SK-N-SH treated with all-trans-retinoic acid at 6 μM for 48 hours (cell line): ENCODE measurements around the gene KRTAP15-1.

ENCODE experiments used
- ATAC-seq: fragments of 200-7000 bp; cut with Tn5 transposase; 3 replicates; pipeline ENCODE4 v1.9.1; 2020; ENCODE audit warnings: mild to moderate bottlenecking, moderate library complexity
- ARNTL ChIP-seq: fragments of 450-650 bp; formaldehyde crosslinking; IDR thresholded peaks from 2 replicates; pipeline ENCODE4 v1.5.0; 2020; ENCODE audit warnings: low read depth, mild to moderate bottlenecking, moderate library complexity, borderline replicate concordance
- BACH2 ChIP-seq: fragments of 250-450 bp; sonication (Bioruptor Pico); IDR thresholded peaks from 2 replicates; pipeline ENCODE4 v1.9.0; 2021; ENCODE audit warnings: mild to moderate bottlenecking, borderline replicate concordance
- CSDC2 ChIP-seq: fragments of 250-450 bp; sonication (Bioruptor Pico); IDR thresholded peaks from 2 replicates; pipeline ENCODE4 v1.5.0; 2020; ENCODE audit warnings: mild to moderate bottlenecking, moderate library complexity
- ESRRG ChIP-seq: fragments of 250-450 bp; sonication (Bioruptor Pico); IDR thresholded peaks from 2 replicates; pipeline ENCODE4 v1.6.1; 2021; ENCODE audit warnings: mild to moderate bottlenecking
- GLIS3 ChIP-seq: fragments of 250-450 bp; sonication (Bioruptor Pico); IDR thresholded peaks from 2 replicates; pipeline ENCODE4 v1.5.0; 2020; ENCODE audit warnings: mild to moderate bottlenecking, moderate library complexity
- ISL1 ChIP-seq: fragments of 250-450 bp; sonication (Bioruptor Pico); IDR thresholded peaks from 2 replicates; pipeline ENCODE4 v2.1.2; 2022; ENCODE audit warnings: mild to moderate bottlenecking, moderate library complexity
- OSR1 ChIP-seq: fragments of 250-450 bp; sonication (Bioruptor Pico); IDR thresholded peaks from 2 replicates; pipeline ENCODE4 v1.8.0; 2022; ENCODE audit warnings: moderate library complexity, mild to moderate bottlenecking, inconsistent platforms
- PPARA ChIP-seq: fragments of 250-450 bp; sonication (Bioruptor Pico); IDR thresholded peaks from 2 replicates; pipeline ENCODE4 v1.5.0; 2020; ENCODE audit warnings: mild to moderate bottlenecking, borderline replicate concordance
- SNAI2 ChIP-seq: fragments of 250-450 bp; sonication (Bioruptor Pico); IDR thresholded peaks from 2 replicates; pipeline ENCODE4 v1.5.0; 2020; ENCODE audit warnings: mild to moderate bottlenecking, moderate library complexity
- TOX ChIP-seq: fragments of 250-450 bp; sonication (Bioruptor Pico); IDR thresholded peaks from 2 replicates; pipeline ENCODE4 v1.8.0; 2021; ENCODE audit warnings: mild to moderate bottlenecking, moderate library complexity, borderline replicate concordance
- ZC3H10 ChIP-seq: fragments of 250-450 bp; sonication (Bioruptor Pico); IDR thresholded peaks from 2 replicates; pipeline ENCODE4 v1.5.1; 2021; ENCODE audit warnings: mild to moderate bottlenecking, moderate library complexity
- ZFP3 ChIP-seq: fragments of 250-450 bp; sonication (Bioruptor Pico); IDR thresholded peaks from 2 replicates; pipeline ENCODE4 v1.5.0; 2020; ENCODE audit warnings: mild to moderate bottlenecking, moderate library complexity
- ZFP30 ChIP-seq: fragments of 450-650 bp; formaldehyde crosslinking; IDR thresholded peaks from 2 replicates; pipeline ENCODE4 v1.5.0; 2022; ENCODE audit warnings: mild to moderate bottlenecking, moderate library complexity
- ZNF70 ChIP-seq: fragments of 450-650 bp; formaldehyde crosslinking; IDR thresholded peaks from 2 replicates; pipeline ENCODE4 v1.5.0; 2020; ENCODE audit warnings: mild to moderate bottlenecking, moderate library complexity
- ZNF8 ChIP-seq: fragments of 450-650 bp; formaldehyde crosslinking; IDR thresholded peaks from 2 replicates; pipeline ENCODE4 v1.5.0; 2020; ENCODE audit warnings: mild to moderate bottlenecking, moderate library complexity
- TF ChIP-seq, protein P1 (sequence below): fragments of 250-450 bp; sonication (Bioruptor Pico); IDR thresholded peaks from 2 replicates; pipeline ENCODE4 v1.5.0; 2020; ENCODE audit warnings: mild to moderate bottlenecking, moderate library complexity
- TF ChIP-seq, protein P2 (sequence below): fragments of 250-450 bp; sonication (Bioruptor Pico); IDR thresholded peaks from 2 replicates; pipeline ENCODE4 v1.8.0; 2020; ENCODE audit warnings: mild to moderate bottlenecking, moderate library complexity, borderline replicate concordance
- TF ChIP-seq, protein P3 (sequence below): fragments of 250-450 bp; sonication (Bioruptor Pico); IDR thresholded peaks from 2 replicates; pipeline ENCODE4 v1.5.1; 2020; ENCODE audit warnings: low read depth, mild to moderate bottlenecking, moderate library complexity
- TF ChIP-seq, protein P4 (sequence below): fragments of 250-450 bp; sonication (Bioruptor Pico); IDR thresholded peaks from 2 replicates; pipeline ENCODE4 v1.8.0; 2021; ENCODE audit warnings: low read depth, mild to moderate bottlenecking, moderate library complexity, borderline replicate concordance
- TF ChIP-seq, protein P5 (sequence below): fragments of 250-450 bp; sonication (Bioruptor Pico); IDR thresholded peaks from 2 replicates; pipeline ENCODE4 v1.5.1; 2021; ENCODE audit warnings: mild to moderate bottlenecking, moderate library complexity

KRTAP15-1 gene

DNA sequence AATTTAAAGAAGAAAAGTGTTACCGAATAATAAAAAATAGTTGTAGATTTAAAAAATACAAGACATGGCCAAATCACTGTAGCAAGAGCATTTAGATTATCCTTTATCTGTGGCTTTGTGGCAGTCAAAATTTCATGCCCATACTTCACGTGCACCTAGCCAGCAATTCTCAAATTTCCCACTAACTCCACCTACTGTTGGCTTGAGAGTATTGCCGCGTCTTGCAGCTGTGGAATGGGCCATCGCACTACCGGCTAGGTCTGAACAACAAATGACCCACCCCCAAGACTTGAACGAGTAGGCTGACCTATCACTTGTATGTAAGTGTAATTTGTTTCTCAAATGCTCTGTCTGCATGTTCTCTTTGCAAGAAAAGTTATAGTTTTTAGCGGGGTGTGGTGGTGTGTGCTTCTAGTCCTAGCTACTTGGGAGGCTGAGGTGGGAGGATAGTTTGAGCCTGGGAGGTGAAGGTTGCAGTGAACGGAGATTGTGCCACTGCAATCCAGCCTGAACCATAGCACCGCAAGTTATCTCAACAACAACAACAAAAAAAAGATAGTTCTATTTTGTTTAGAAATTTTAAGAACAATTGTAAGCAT, 5.9 kb upstream of the KRTAP15-1 start:
- ATAC-seq, result peak; percentile 89
- no peak for TF ChIP-seq GLIS3 (CRISPR knock-in tag)
- TF ChIP-seq OSR1 (CRISPR knock-in tag), result no peak
- TF ChIP-seq ZNF70 (CRISPR knock-in tag), result no peak
- TF ChIP-seq ZNF8 (CRISPR knock-in tag), result no peak
- no peak for TF ChIP-seq ZFP3 (CRISPR knock-in tag)
- TF ChIP-seq ISL1 (CRISPR knock-in tag), result no peak
- TF ChIP-seq, protein P1, sequence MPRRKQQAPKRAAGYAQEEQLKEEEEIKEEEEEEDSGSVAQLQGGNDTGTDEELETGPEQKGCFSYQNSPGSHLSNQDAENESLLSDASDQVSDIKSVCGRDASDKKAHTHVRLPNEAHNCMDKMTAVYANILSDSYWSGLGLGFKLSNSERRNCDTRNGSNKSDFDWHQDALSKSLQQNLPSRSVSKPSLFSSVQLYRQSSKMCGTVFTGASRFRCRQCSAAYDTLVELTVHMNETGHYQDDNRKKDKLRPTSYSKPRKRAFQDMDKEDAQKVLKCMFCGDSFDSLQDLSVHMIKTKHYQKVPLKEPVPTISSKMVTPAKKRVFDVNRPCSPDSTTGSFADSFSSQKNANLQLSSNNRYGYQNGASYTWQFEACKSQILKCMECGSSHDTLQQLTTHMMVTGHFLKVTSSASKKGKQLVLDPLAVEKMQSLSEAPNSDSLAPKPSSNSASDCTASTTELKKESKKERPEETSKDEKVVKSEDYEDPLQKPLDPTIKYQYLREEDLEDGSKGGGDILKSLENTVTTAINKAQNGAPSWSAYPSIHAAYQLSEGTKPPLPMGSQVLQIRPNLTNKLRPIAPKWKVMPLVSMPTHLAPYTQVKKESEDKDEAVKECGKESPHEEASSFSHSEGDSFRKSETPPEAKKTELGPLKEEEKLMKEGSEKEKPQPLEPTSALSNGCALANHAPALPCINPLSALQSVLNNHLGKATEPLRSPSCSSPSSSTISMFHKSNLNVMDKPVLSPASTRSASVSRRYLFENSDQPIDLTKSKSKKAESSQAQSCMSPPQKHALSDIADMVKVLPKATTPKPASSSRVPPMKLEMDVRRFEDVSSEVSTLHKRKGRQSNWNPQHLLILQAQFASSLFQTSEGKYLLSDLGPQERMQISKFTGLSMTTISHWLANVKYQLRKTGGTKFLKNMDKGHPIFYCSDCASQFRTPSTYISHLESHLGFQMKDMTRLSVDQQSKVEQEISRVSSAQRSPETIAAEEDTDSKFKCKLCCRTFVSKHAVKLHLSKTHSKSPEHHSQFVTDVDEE, result no peak
- TF ChIP-seq, protein P2, sequence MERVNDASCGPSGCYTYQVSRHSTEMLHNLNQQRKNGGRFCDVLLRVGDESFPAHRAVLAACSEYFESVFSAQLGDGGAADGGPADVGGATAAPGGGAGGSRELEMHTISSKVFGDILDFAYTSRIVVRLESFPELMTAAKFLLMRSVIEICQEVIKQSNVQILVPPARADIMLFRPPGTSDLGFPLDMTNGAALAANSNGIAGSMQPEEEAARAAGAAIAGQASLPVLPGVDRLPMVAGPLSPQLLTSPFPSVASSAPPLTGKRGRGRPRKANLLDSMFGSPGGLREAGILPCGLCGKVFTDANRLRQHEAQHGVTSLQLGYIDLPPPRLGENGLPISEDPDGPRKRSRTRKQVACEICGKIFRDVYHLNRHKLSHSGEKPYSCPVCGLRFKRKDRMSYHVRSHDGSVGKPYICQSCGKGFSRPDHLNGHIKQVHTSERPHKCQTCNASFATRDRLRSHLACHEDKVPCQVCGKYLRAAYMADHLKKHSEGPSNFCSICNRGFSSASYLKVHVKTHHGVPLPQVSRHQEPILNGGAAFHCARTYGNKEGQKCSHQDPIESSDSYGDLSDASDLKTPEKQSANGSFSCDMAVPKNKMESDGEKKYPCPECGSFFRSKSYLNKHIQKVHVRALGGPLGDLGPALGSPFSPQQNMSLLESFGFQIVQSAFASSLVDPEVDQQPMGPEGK (CRISPR knock-in tag), result no peak
- no peak for TF ChIP-seq BACH2 (CRISPR knock-in tag)
- TF ChIP-seq, protein P3, sequence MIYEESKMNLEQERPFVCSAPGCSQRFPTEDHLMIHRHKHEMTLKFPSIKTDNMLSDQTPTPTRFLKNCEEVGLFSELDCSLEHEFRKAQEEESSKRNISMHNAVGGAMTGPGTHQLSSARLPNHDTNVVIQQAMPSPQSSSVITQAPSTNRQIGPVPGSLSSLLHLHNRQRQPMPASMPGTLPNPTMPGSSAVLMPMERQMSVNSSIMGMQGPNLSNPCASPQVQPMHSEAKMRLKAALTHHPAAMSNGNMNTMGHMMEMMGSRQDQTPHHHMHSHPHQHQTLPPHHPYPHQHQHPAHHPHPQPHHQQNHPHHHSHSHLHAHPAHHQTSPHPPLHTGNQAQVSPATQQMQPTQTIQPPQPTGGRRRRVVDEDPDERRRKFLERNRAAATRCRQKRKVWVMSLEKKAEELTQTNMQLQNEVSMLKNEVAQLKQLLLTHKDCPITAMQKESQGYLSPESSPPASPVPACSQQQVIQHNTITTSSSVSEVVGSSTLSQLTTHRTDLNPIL (CRISPR knock-in tag), result no peak
- no peak for TF ChIP-seq CSDC2 (CRISPR knock-in tag)
- TF ChIP-seq PPARA (CRISPR knock-in tag), result no peak
- TF ChIP-seq, protein P4, sequence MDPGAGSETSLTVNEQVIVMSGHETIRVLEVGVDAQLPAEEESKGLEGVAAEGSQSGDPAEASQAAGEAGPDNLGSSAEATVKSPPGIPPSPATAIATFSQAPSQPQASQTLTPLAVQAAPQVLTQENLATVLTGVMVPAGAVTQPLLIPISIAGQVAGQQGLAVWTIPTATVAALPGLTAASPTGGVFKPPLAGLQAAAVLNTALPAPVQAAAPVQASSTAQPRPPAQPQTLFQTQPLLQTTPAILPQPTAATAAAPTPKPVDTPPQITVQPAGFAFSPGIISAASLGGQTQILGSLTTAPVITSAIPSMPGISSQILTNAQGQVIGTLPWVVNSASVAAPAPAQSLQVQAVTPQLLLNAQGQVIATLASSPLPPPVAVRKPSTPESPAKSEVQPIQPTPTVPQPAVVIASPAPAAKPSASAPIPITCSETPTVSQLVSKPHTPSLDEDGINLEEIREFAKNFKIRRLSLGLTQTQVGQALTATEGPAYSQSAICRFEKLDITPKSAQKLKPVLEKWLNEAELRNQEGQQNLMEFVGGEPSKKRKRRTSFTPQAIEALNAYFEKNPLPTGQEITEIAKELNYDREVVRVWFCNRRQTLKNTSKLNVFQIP (CRISPR knock-in tag), result no peak
- no peak for TF ChIP-seq ZC3H10 (CRISPR knock-in tag)

DNA sequence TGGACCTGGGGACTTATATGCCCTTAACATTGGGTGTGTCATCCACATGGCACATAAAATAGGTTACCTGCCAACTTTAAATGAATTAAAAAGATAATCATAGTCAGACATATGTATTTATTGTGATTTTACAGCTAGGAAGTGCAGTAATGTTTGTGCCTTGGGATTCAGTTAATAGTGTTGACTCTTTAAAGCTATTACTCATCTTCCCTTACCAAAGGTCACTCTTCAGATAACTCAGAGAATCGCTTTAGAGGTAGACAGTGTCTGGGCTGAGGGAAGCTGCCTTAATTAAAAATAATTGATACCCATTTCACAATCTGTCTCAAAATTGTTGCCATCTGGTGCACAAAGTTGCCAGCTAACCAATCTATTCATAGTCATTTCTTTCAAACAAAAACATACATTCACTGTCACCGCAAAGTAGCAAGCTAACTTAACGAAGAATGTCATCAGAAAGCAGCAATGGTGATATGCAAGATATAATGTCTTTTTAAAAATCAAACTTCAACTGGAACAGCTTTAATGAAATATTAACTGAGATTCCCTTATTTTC, 3.0 kb upstream of the KRTAP15-1 start:
- ATAC-seq, result no peak
- TF ChIP-seq CSDC2 (CRISPR knock-in tag), result no peak
- no peak for TF ChIP-seq ZNF8 (CRISPR knock-in tag)
- TF ChIP-seq OSR1 (CRISPR knock-in tag), result no peak
- no peak for TF ChIP-seq ARNTL (CRISPR knock-in tag)
- TF ChIP-seq, protein P4 (CRISPR knock-in tag), result no peak
- TF ChIP-seq PPARA (CRISPR knock-in tag), result no peak
- TF ChIP-seq ZFP30 (CRISPR knock-in tag), result no peak
- TF ChIP-seq, protein P5, sequence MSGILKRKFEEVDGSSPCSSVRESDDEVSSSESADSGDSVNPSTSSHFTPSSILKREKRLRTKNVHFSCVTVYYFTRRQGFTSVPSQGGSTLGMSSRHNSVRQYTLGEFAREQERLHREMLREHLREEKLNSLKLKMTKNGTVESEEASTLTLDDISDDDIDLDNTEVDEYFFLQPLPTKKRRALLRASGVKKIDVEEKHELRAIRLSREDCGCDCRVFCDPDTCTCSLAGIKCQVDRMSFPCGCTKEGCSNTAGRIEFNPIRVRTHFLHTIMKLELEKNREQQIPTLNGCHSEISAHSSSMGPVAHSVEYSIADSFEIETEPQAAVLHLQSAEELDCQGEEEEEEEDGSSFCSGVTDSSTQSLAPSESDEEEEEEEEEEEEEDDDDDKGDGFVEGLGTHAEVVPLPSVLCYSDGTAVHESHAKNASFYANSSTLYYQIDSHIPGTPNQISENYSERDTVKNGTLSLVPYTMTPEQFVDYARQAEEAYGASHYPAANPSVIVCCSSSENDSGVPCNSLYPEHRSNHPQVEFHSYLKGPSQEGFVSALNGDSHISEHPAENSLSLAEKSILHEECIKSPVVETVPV, result no peak
- no peak for TF ChIP-seq ESRRG (CRISPR knock-in tag)
- no peak for TF ChIP-seq ZC3H10 (CRISPR knock-in tag)
- TF ChIP-seq, protein P3 (CRISPR knock-in tag), result no peak
- no peak for TF ChIP-seq GLIS3 (CRISPR knock-in tag)
- TF ChIP-seq, protein P2 (CRISPR knock-in tag), result no peak
- TF ChIP-seq SNAI2, result no peak
- TF ChIP-seq TOX, result no peak
- TF ChIP-seq, protein P1, result no peak
